Stomach (tissue), 4 donors: ENCODE measurements around the gene TSGA10.

Source experiments
- CTCF ChIP-seq, 7 experiments: fragments of 450-650 bp in 4 of 7; fragments of 200-600 bp in 3 of 7; sonication (generic) in 3 of 7; IDR thresholded peaks; one replicate each; pipeline ENCODE4 v1.5.1; 2016 to 2019; ENCODE audit warnings: antibody characterized with exemption in 7 of 7, control low read depth in 2 of 7, mild to moderate bottlenecking in 1 of 7
- EP300 ChIP-seq: sonication (generic); formaldehyde crosslinking; IDR thresholded peaks from one replicate; pipeline ENCODE4 v1.6.1; 2017; ENCODE audit warnings: antibody characterized with exemption
- POLR2AphosphoS5 ChIP-seq, 3 donors: sonication (generic); formaldehyde crosslinking; IDR thresholded peaks; one replicate each; pipeline ENCODE4 v1.6.1; 2016; ENCODE audit warnings: antibody characterized with exemption in 3 of 3

DNA sequence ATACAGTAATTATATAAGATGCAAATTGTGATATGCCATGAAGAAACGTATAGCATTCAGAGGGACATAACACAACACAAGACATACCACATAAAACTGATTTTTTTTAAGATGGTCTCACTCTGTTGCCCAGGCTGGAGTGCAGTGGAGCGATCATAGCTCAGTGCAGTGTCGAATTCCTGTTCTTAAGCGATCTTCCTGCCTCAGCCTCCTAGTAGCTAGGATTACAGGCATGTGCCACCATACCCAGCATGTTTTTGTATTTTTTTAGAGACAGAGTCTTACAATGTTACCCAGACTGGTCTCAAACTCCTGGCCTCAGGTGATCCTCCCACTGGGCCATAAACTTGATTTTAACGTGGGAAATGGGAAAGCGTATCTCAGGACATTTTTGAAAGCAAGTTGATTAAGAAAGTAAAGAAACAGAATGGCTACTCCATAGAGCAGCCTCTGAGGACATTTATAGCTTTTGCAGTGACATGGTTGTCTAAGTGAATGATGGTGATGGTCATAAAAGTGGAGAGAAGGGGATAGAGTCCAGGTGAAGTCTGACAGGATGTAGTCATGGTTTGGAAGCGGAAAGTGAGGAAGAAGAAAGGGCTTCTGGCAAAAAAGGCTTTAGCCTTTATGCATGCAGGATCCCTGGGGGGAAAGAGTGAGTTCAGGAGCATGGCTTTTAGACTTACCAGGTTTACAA lies 2.4 kb downstream of the TSGA10 start:
- TF ChIP-seq POLR2AphosphoS5 (IDR thresholded peaks at IDR 0.05), result no peak
- TF ChIP-seq CTCF (IDR thresholded peaks at IDR 0.05), result no peak
- no peak for TF ChIP-seq EP300
